Loucy (cell line): ENCODE results near the gene SCGB1D1.

ENCODE experiments used
- EZH2phosphoT487 ChIP-seq: fragments of 200-600 bp; IDR thresholded peaks from 2 replicates; pipeline ENCODE4 v1.6.1; 2018; ENCODE audit warnings: antibody characterized with exemption, mild to moderate bottlenecking, moderate library complexity, borderline replicate concordance
- TF ChIP-seq, protein P1 (sequence below): fragments of 200-600 bp; sonication (generic); conservative IDR thresholded peaks from 2 replicates; pipeline ENCODE4 v1.5.1; 2014; ENCODE audit warnings: mild to moderate bottlenecking, antibody characterized with exemption, low read length

DNA sequence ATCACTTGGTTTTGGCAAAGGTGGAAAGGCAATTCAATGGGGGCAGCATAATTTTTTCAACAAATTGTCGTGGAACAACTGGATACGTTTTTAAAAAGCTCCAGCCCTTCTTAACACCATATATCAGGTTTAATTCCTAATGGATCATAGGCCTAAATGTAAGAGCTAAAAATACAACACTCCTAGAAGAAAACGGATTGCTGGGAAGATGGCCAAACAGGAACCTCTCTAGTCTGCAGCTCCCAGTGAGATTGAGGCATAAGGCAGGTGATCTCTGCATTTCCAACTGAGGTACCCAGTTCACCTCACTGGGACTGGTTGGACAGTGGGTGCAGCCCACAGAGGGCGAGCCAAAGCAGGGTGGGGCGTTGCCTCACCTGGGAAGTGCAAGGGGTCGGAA, 32.4 kb upstream of the SCGB1D1 start:
- TF ChIP-seq, protein P1, sequence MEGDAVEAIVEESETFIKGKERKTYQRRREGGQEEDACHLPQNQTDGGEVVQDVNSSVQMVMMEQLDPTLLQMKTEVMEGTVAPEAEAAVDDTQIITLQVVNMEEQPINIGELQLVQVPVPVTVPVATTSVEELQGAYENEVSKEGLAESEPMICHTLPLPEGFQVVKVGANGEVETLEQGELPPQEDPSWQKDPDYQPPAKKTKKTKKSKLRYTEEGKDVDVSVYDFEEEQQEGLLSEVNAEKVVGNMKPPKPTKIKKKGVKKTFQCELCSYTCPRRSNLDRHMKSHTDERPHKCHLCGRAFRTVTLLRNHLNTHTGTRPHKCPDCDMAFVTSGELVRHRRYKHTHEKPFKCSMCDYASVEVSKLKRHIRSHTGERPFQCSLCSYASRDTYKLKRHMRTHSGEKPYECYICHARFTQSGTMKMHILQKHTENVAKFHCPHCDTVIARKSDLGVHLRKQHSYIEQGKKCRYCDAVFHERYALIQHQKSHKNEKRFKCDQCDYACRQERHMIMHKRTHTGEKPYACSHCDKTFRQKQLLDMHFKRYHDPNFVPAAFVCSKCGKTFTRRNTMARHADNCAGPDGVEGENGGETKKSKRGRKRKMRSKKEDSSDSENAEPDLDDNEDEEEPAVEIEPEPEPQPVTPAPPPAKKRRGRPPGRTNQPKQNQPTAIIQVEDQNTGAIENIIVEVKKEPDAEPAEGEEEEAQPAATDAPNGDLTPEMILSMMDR = no peak
- TF ChIP-seq EZH2phosphoT487 = no peak
